Spleen (tissue), 11 donors: ENCODE data around the gene C3orf18. TPM values are rescaled to one million over a fixed set of nuclear protein-coding genes. Genes with fewer than 3 reads are reported as not detected.
A peak's percentile ranks its signal among the peaks of the same experiment; 100 is the strongest.

Experiments used
- DNase-seq: peaks from one replicate; pipeline ENCODE4 v3.0.0-alpha.2; 2020
- H3K27ac ChIP-seq, 8 donors: fragments of 200-600 bp; sonication (generic) in 7 of 8; 1 replicate in 4 of 8; 2 replicates in 4 of 8; pipeline versions ENCODE4 v1.5.0 to v1.8.0; 2016 to 2021; ENCODE audit warnings: inconsistent platforms in 4 of 8, mild to moderate bottlenecking in 4 of 8, moderate library complexity in 1 of 8
- H3K27me3 ChIP-seq, 7 donors: fragments of 200-600 bp; sonication (generic) in 6 of 7; replicated peaks in 1 of 7; 1 replicate in 4 of 7; 2 replicates in 3 of 7; pipeline versions ENCODE4 v1.5.0 to v1.8.0; 2016 to 2021; ENCODE audit warnings: inconsistent platforms in 3 of 7, mild to moderate bottlenecking in 1 of 7
- H3K36me3 ChIP-seq, 6 donors: fragments of 200-600 bp; sonication (generic) in 5 of 6; 1 replicate in 4 of 6; 2 replicates in 2 of 6; pipeline versions ENCODE4 v1.5.0 to v1.8.0; 2016 to 2021; ENCODE audit warnings: inconsistent platforms in 2 of 6
- H3K4me1 ChIP-seq, 6 donors: fragments of 200-600 bp; sonication (generic) in 5 of 6; 1 replicate in 3 of 6; 2 replicates in 3 of 6; pipeline versions ENCODE4 v1.5.0 to v1.8.0; 2016 to 2021; ENCODE audit warnings: inconsistent platforms in 3 of 6
- H3K4me3 ChIP-seq, 8 donors: fragments of 200-600 bp; sonication (generic) in 7 of 8; 1 replicate in 4 of 8; 2 replicates in 4 of 8; pipeline versions ENCODE4 v1.5.0 to v1.8.0; 2016 to 2021; ENCODE audit warnings: inconsistent platforms in 4 of 8, mild to moderate bottlenecking in 4 of 8, moderate library complexity in 2 of 8
- H3K9me3 ChIP-seq, 8 donors: fragments of 200-600 bp; sonication (generic) in 7 of 8; 1 replicate in 4 of 8; 2 replicates in 4 of 8; pipeline versions ENCODE4 v1.5.0 to v1.8.0; 2016 to 2021; ENCODE audit warnings: inconsistent platforms in 4 of 8
- POLR2A ChIP-seq, 3 donors: fragments of 450-650 bp; IDR thresholded peaks; one replicate each; pipeline ENCODE4 v1.5.1; 2017; ENCODE audit warnings: antibody characterized with exemption in 3 of 3, mild to moderate bottlenecking in 1 of 3
- POLR2AphosphoS5 ChIP-seq, 3 donors: sonication (generic); formaldehyde crosslinking; IDR thresholded peaks; one replicate each; pipeline ENCODE4 v1.5.1; 2017; ENCODE audit warnings: antibody characterized with exemption in 3 of 3
- WGBS, 5 donors: extraction: QIAGEN DNeasy Blood & Tissue Kit in 3 of 5; methylation state at CpG; one replicate each; pipeline versions ENCODE4 v1.1.5 to v1.1.7; 2013 to 2018; 5-methylcytosine and 5-hydroxymethylcytosine counted together
- intact Hi-C: fragments of 100-400 bp; cut with DNase I; formaldehyde crosslinking; loops from one replicate; pipeline ENCODE4 v1.15.0; 2023; ENCODE audit warnings: low total_unique reads
- polyA plus RNA-seq, 3 donors: library from polyadenylated mRNA; stranded (reverse); fragments of 200-250 nt; gene quantifications; one replicate each; pipeline ENCODE4 v1.2.1, GENCODE V29; 2013
- total RNA-seq, 7 donors: library from RNA; depleted of rRNA in 3 of 7; stranded (reverse); fragments of >200 nt in 3 of 7; fragmentation: NEBNext Ultra II Directional in 4 of 7; extraction: Animal tissue kit (Norgen Biotek cat#: 25700) in 4 of 7; gene quantifications; one replicate each; pipeline versions ENCODE4 v1.1.0 to v1.2.1, GENCODE V29; 2016 to 2021
- TF ChIP-seq, protein P1 (sequence below), 11 experiments: fragments of 200-600 bp in 7 of 11; fragments of 450-650 bp in 4 of 11; sonication (generic) in 4 of 11; IDR thresholded peaks in 8 of 11; conservative IDR thresholded peaks in 3 of 11; 1 replicate in 7 of 11; 2 replicates in 4 of 11; pipeline versions ENCODE4 v1.4.0 to v1.8.0; 2016 to 2021; ENCODE audit warnings: antibody characterized with exemption in 11 of 11, inconsistent platforms in 4 of 11, mild to moderate bottlenecking in 1 of 11
- donor health status: healthy with polysubstance abuse.
- donor health status: DM: no; HTN: no; CAD: no; lungs with moderate emphysema.
- donor health status: DM: no; HTN: no; CAD: no.
- donor health status: Bipolar disorder and iron deficiency.
- donor health status: healthy.
- donor health status: DM: no; HTN: no; CAD: no.
- donor health status: DM: yes; HTN: yes; CAD: no.

C3orf18 gene
- total and polyA plus RNA-seq, 10 donors = 2.3 to 12.2 (median 5.1) TPM

DNA sequence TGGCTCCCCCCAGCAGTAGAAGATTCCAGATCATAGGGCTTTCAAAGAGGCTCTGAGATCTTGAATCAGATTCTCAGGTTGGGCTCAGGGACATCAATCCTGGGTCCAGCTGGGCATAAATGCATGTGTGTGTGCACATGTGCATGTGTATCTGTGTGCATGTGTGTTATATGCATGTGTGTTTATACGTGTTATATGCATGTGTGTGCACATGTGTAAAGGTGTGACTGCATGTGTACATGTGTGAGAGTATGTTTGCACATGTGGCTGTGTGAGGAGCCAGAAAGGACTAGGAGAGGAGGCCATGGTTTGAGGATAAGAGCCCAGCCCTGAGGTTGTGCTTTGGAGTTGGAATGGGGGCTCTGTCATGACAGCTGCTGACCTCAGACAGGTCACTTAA, 47.6 kb upstream of the C3orf18 start:
- peaks cover 53 to 85% (median 76%) of the 10 kb centered on the region in 6 donors for H3K4me1 ChIP-seq
- H3K36me3 ChIP-seq = no peaks in the 10 kb centered on the region
- H3K9me3 ChIP-seq = no peaks in the 10 kb centered on the region
- no peak overlapping the region for H3K27ac ChIP-seq
- intact Hi-C loops = loop anchor here (5.0 kb wide), 1 partner anchor 767 kb away; no protein-coding TSS in a partner anchor
- TF ChIP-seq, protein P1, sequence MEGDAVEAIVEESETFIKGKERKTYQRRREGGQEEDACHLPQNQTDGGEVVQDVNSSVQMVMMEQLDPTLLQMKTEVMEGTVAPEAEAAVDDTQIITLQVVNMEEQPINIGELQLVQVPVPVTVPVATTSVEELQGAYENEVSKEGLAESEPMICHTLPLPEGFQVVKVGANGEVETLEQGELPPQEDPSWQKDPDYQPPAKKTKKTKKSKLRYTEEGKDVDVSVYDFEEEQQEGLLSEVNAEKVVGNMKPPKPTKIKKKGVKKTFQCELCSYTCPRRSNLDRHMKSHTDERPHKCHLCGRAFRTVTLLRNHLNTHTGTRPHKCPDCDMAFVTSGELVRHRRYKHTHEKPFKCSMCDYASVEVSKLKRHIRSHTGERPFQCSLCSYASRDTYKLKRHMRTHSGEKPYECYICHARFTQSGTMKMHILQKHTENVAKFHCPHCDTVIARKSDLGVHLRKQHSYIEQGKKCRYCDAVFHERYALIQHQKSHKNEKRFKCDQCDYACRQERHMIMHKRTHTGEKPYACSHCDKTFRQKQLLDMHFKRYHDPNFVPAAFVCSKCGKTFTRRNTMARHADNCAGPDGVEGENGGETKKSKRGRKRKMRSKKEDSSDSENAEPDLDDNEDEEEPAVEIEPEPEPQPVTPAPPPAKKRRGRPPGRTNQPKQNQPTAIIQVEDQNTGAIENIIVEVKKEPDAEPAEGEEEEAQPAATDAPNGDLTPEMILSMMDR (IDR thresholded peaks at IDR 0.05 in 8 of 11, conservative IDR thresholded peaks at IDR 0.05 in 3 of 11) = no peak
- TF ChIP-seq POLR2A (IDR thresholded peaks at IDR 0.05) = no peak
- no peak for TF ChIP-seq POLR2AphosphoS5 (IDR thresholded peaks at IDR 0.05)
- no peak overlapping the region for H3K4me3 ChIP-seq
- 70 to 80% (median 72%) methylated on average over 1 of the region's 1 CpG for WGBS, 5 donors
- no peaks in the 10 kb centered on the region for H3K27me3 ChIP-seq
- DNase-seq = no peak

DNA sequence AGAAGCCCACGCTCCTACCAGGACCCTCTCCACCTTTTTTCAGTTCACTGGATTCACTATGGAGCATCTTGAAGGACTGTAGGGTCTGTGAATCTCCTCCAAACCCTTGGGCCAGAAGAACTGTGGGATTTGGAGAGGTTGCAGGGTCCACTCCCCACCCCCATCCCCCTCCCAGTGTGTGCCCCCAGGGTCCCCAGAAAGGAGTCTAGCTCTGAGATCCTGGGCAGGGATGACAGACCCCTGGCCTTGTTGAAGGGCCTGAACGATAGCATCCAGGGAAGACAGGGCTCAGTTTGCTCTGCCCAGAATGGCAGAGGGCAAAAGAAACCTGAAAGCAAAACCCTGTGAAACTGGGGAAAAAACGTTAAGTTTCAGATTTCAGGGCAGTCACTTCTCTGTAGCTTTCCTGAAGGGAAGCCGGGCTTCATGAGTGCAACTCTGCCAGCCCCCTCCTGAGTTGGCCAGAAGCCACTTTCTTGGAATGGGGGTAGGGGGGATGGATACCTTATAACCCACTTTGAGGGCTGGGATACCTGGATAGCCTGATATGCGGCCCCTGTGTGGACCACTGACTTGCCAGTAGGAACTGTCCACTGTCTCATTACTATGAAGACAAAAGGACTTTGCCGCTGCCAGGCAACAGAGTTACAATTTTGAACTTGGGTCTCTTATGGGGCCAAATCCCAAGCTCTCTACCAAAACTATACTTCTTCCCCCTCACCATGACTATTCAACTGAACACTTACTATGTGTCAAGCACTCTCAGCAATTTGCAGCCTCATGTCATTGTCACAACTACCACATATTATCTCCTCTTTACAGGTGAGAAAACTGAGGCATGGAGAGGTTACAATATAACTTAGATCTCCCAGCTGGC, 45.7 kb upstream of the C3orf18 start:
- 62 to 72% (median 69%) methylated on average over 5 to 6 of the region's 6 CpGs for WGBS, 5 donors

DNA sequence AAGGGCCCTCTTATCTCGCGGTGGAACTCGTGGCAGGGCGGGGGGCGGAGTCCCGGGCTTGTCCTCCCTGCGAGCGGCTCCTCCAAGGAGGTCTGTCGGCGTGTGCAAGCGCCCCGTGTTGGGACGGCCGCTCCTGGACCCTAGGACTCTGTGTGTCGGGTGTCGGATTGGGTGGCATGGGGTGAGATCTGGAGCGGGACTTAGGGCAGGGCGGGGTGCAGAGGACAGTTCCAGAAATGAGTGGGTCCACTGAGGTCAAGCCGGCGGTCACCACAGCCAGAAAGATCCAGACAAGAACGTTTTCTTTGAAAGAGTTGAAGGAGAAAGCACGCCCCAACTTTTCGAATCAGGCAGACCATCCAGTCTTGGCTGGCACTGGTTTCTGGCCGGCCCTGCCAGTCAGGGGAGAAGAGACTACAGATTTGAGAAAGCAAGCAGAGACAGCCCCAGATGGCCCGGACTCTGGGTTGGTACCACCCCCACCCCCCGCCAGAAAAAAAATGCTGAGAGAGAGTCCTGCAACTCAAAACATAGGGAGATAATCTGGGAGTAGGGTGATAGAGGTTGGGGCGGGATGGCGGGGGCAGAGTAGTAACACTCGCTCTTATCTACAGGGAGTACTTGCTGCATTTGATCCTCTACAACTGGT, 44.8 kb upstream of the C3orf18 start:
- Histone ChIP-seq H3K4me1 (peaks cover 31 to 85% (median 75%) of the 10 kb centered on the region in 6 donors), H3K36me3 (peaks cover 0 to 15% (median 9%) of the 10 kb centered on the region in 6 donors), H3K27ac (peak overlapping the region; percentile 82 to 93 (median 90)), H3K4me3 (peak overlapping the region; percentile 63 to 85 (median 71)), H3K9me3 (no peaks in the 10 kb centered on the region), H3K27me3 (no peaks in the 10 kb centered on the region)
- TF ChIP-seq, protein P1 (IDR thresholded peaks at IDR 0.05 in 8 of 11, conservative IDR thresholded peaks at IDR 0.05 in 3 of 11) = no peak
- no peak for TF ChIP-seq POLR2AphosphoS5 (IDR thresholded peaks at IDR 0.05)
- no peak for TF ChIP-seq POLR2A (IDR thresholded peaks at IDR 0.05)
- intact Hi-C loops = loop anchor here (1.0 kb wide), 1 partner anchor 40 kb away; no protein-coding TSS in a partner anchor
- DNase-seq = no peak
- WGBS, 5 donors = 9 to 17% (median 11%) methylated on average over 18 to 29 of the region's 29 CpGs

More for the DNA sequence above, 45.7 kb upstream of the C3orf18 start:
- Histone ChIP-seq H3K36me3 (peaks cover 0 to 6% (median under 1%) of the 10 kb centered on the region in 6 donors), H3K27ac (peak overlapping the region in 6 of 8 donors; percentile 10 to 93 (median 86)), H3K9me3 (no peaks in the 10 kb centered on the region), H3K4me1 (peaks cover 37 to 85% (median 75%) of the 10 kb centered on the region in 6 donors), H3K27me3 (no peaks in the 10 kb centered on the region), H3K4me3 (peak overlapping the region in 4 of 8 donors; percentile 70 to 85 (median 76))
- DNase-seq = no peak
- TF ChIP-seq, protein P1 (IDR thresholded peaks at IDR 0.05 in 8 of 11, conservative IDR thresholded peaks at IDR 0.05 in 3 of 11) = no peak
- no peak for TF ChIP-seq POLR2A (IDR thresholded peaks at IDR 0.05)
- TF ChIP-seq POLR2AphosphoS5 (IDR thresholded peaks at IDR 0.05) = no peak
- intact Hi-C loops = loop anchor here (1.0 kb wide), 1 partner anchor 41 kb away; no protein-coding TSS in a partner anchor
